HEK293 (cell line): Measurements from ENCODE around the gene ZNF48.

ENCODE experiments used
- BCL11B ChIP-seq: fragments of 450-650 bp; formaldehyde crosslinking; IDR thresholded peaks from 2 replicates; pipeline ENCODE4 v1.5.1; 2016; ENCODE audit warnings: low read depth, missing biosample characterization, missing genetic modification characterization
- CTCF ChIP-seq: fragments of 450-650 bp; formaldehyde crosslinking; IDR thresholded peaks from 2 replicates; pipeline ENCODE4 v1.5.1; 2016; ENCODE audit warnings: missing biosample characterization, missing genetic modification characterization
- EGR2 ChIP-seq: fragments of 450-650 bp; formaldehyde crosslinking; IDR thresholded peaks from 2 replicates; pipeline ENCODE4 v1.5.1; 2016; ENCODE audit warnings: low read depth, missing biosample characterization, missing genetic modification characterization
- KLF1 ChIP-seq: fragments of 450-650 bp; formaldehyde crosslinking; IDR thresholded peaks from 2 replicates; pipeline ENCODE4 v1.5.1; 2016; ENCODE audit warnings: missing biosample characterization, missing genetic modification characterization
- REST ChIP-seq: fragments of 450-650 bp; formaldehyde crosslinking; IDR thresholded peaks from 2 replicates; pipeline ENCODE4 v1.5.1; 2016; ENCODE audit warnings: missing biosample characterization, missing genetic modification characterization
- SP7 ChIP-seq: fragments of 450-650 bp; formaldehyde crosslinking; IDR thresholded peaks from 2 replicates; pipeline ENCODE4 v1.5.1; 2016; ENCODE audit warnings: missing biosample characterization, missing genetic modification characterization
- TRIM28 ChIP-seq: IDR thresholded peaks from 2 replicates; pipeline ENCODE4 v1.6.1; 2011; ENCODE audit warnings: low read length, control low read depth, borderline replicate concordance
- ZFP3 ChIP-seq: fragments of 450-650 bp; formaldehyde crosslinking; IDR thresholded peaks from 2 replicates; pipeline ENCODE4 v1.5.1; 2016; ENCODE audit warnings: low read depth, missing biosample characterization, missing genetic modification characterization
- ZFP69B ChIP-seq: fragments of 450-650 bp; formaldehyde crosslinking; IDR thresholded peaks from 2 replicates; pipeline ENCODE4 v1.5.1; 2016; ENCODE audit warnings: missing biosample characterization, missing genetic modification characterization
- ZIC2 ChIP-seq: fragments of 450-650 bp; formaldehyde crosslinking; IDR thresholded peaks from 2 replicates; pipeline ENCODE4 v1.5.1; 2016; ENCODE audit warnings: missing biosample characterization, missing genetic modification characterization
- ZNF10 ChIP-seq: fragments of 450-650 bp; formaldehyde crosslinking; IDR thresholded peaks from 2 replicates; pipeline ENCODE4 v1.5.1; 2017; ENCODE audit warnings: missing biosample characterization, missing genetic modification characterization
- ZNF18 ChIP-seq: fragments of 450-650 bp; formaldehyde crosslinking; IDR thresholded peaks from 2 replicates; pipeline ENCODE4 v1.5.1; 2016; ENCODE audit warnings: missing biosample characterization, missing genetic modification characterization
- ZNF184 ChIP-seq: fragments of 450-650 bp; IDR thresholded peaks from 2 replicates; pipeline ENCODE4 v1.5.1; 2018; ENCODE audit warnings: missing biosample characterization, mild to moderate bottlenecking, missing genetic modification characterization
- ZNF280D ChIP-seq: fragments of 450-650 bp; formaldehyde crosslinking; IDR thresholded peaks from 2 replicates; pipeline ENCODE4 v1.5.1; 2016; ENCODE audit warnings: missing biosample characterization, missing genetic modification characterization
- ZNF341 ChIP-seq: fragments of 450-650 bp; formaldehyde crosslinking; IDR thresholded peaks from 2 replicates; pipeline ENCODE4; 2016; ENCODE audit warnings: low read depth, missing biosample characterization, missing genetic modification characterization
- ZNF354C ChIP-seq: fragments of 450-650 bp; formaldehyde crosslinking; IDR thresholded peaks from 2 replicates; pipeline ENCODE4 v1.5.1; 2016; ENCODE audit warnings: missing biosample characterization, missing genetic modification characterization, low read depth, borderline replicate concordance
- ZNF394 ChIP-seq: fragments of 450-650 bp; formaldehyde crosslinking; IDR thresholded peaks from 2 replicates; pipeline ENCODE4 v1.5.1; 2016; ENCODE audit warnings: missing biosample characterization, missing genetic modification characterization, mild to moderate bottlenecking, moderate library complexity, borderline replicate concordance
- ZNF514 ChIP-seq: fragments of 450-650 bp; formaldehyde crosslinking; IDR thresholded peaks from 2 replicates; pipeline ENCODE4 v1.5.1; 2016; ENCODE audit warnings: missing biosample characterization, missing genetic modification characterization
- ZNF530 ChIP-seq: fragments of 450-650 bp; formaldehyde crosslinking; IDR thresholded peaks from 2 replicates; pipeline ENCODE4 v1.5.1; 2016; ENCODE audit warnings: low read depth, missing biosample characterization, missing genetic modification characterization
- ZNF561 ChIP-seq: fragments of 450-650 bp; IDR thresholded peaks from 2 replicates; pipeline ENCODE4 v1.5.1; 2018; ENCODE audit warnings: missing biosample characterization, missing genetic modification characterization, borderline replicate concordance
- ZNF623 ChIP-seq: fragments of 450-650 bp; formaldehyde crosslinking; IDR thresholded peaks from 2 replicates; pipeline ENCODE4 v1.5.1; 2016; ENCODE audit warnings: missing biosample characterization, missing genetic modification characterization
- ZNF768 ChIP-seq: fragments of 450-650 bp; formaldehyde crosslinking; IDR thresholded peaks from 2 replicates; pipeline ENCODE4 v1.5.1; 2018; ENCODE audit warnings: missing biosample characterization, mild to moderate bottlenecking, missing genetic modification characterization
- ZNF785 ChIP-seq: fragments of 450-650 bp; formaldehyde crosslinking; IDR thresholded peaks from 2 replicates; pipeline ENCODE4 v1.5.1; 2016; ENCODE audit warnings: missing biosample characterization, missing genetic modification characterization
- ZSCAN23 ChIP-seq: fragments of 450-650 bp; formaldehyde crosslinking; IDR thresholded peaks from 2 replicates; pipeline ENCODE4 v1.5.1; 2016; ENCODE audit warnings: missing biosample characterization, missing genetic modification characterization
- ZSCAN30 ChIP-seq: fragments of 450-650 bp; IDR thresholded peaks from 2 replicates; pipeline ENCODE4 v1.5.1; 2018; ENCODE audit warnings: missing biosample characterization, mild to moderate bottlenecking, missing genetic modification characterization, moderate library complexity
- ZSCAN5A ChIP-seq: fragments of 450-650 bp; formaldehyde crosslinking; IDR thresholded peaks from 2 replicates; pipeline ENCODE4 v1.5.1; 2016; ENCODE audit warnings: missing biosample characterization, missing genetic modification characterization

ZNF48 gene

GRCh38 chr16:30429678-30430427 lies 34.6 kb downstream of the ZNF48 start, which contains the start of gene DCTPP1 (continued):
- TF ChIP-seq REST (tag by site-specific recombination) = peak; percentile 57; the same call in 1 of the 2 replicates
- TF ChIP-seq ZNF280D (tag by site-specific recombination) = no peak
- TF ChIP-seq ZNF768 (tag by site-specific recombination) = no peak
- TF ChIP-seq ZSCAN5A (tag by site-specific recombination) = peak; percentile 98
- peak; percentile 46; the same call in 1 of the 2 replicates for TF ChIP-seq BCL11B (tag by site-specific recombination)
- peak; percentile 84; the same call in 1 of the 2 replicates for TF ChIP-seq ZFP69B (tag by site-specific recombination)
- TF ChIP-seq ZNF354C (tag by site-specific recombination) = no peak
- no peak for TF ChIP-seq ZNF514 (tag by site-specific recombination)
- peak; percentile 57; the same call in 1 of the 2 replicates for TF ChIP-seq ZNF341 (tag by site-specific recombination)
- TF ChIP-seq ZSCAN30 (tag by site-specific recombination) = peak; percentile 88
- peak; percentile 92 for TF ChIP-seq KLF1 (tag by site-specific recombination)
- TF ChIP-seq ZNF394 = 0 out of 2 replicates have a peak, but pooled peaks have one; percentile 21
- TF ChIP-seq ZSCAN23 (tag by site-specific recombination) = 0 out of 2 replicates have a peak, but pooled peaks have one; percentile 27
- no peak for TF ChIP-seq ZIC2 (tag by site-specific recombination)
- TF ChIP-seq EGR2 (tag by site-specific recombination) = peak; percentile 88; the same call in 1 of the 2 replicates
- TF ChIP-seq ZNF10 (tag by site-specific recombination) = peak; percentile 57; the same call in 1 of the 2 replicates
- peak; percentile 77 for TF ChIP-seq ZNF785 (tag by site-specific recombination)
- TF ChIP-seq TRIM28 = peak; percentile 82; the same call in 1 of the 2 replicates
- peak; percentile 17; the same call in 1 of the 2 replicates for TF ChIP-seq ZNF623 (tag by site-specific recombination)
- no peak for TF ChIP-seq ZNF530 (tag by site-specific recombination)
- peak; percentile 62 for TF ChIP-seq SP7
- TF ChIP-seq ZNF561 (tag by site-specific recombination) = peak; percentile 32
- 0 out of 2 replicates have a peak, but pooled peaks have one; percentile 32 for TF ChIP-seq ZFP3 (tag by site-specific recombination)
- peak; percentile 99 for TF ChIP-seq CTCF (tag by site-specific recombination)
- TF ChIP-seq ZNF18 (tag by site-specific recombination) = peak; percentile 84
- 0 out of 2 replicates have a peak, but pooled peaks have one; percentile 20 for TF ChIP-seq ZNF184 (tag by site-specific recombination)
